Caco-2 (cell line): ENCODE results near the gene PLEKHD1. TPM values are rescaled to one million over a fixed set of nuclear protein-coding genes. Genes with fewer than 3 reads are reported as not detected.

Experiments used
- BruUV-seq: library from RNA; stranded (reverse); fragments of 400-500 nt; replicated peaks from 2 replicates; lab custom pipeline; 2021; lab: Mats Ljungman, UMichigan
- CTCF ChIA-PET: fragments of 300-600 bp; sonication (Branson Sonifier 250); formaldehyde crosslinking; loops from one replicate; lab custom pipeline; 2022; ENCODE audit warnings: antibody characterized with exemption; lab: Charles Lee
- POLR2A ChIA-PET: fragments of 300-600 bp; sonication (Branson Sonifier 250); formaldehyde crosslinking; loops from one replicate; lab custom pipeline; 2022; ENCODE audit warnings: antibody characterized with exemption; lab: Charles Lee
- DNase-seq, 2 experiments: peaks; one replicate each; pipeline versions ENCODE4 v3.0.0 to v3.0.0-alpha.2; 2020 to 2022
- H3K27me3 ChIP-seq: replicated peaks from 2 replicates; pipeline ENCODE4 v1.6.0; 2011; ENCODE audit warnings: low read length; ENCODE audit not compliant: control insufficient read depth, insufficient read depth
- H3K36me3 ChIP-seq: 2 replicates; pipeline ENCODE4 v1.5.1; 2011; ENCODE audit warnings: low read length; ENCODE audit not compliant: control insufficient read depth, insufficient read depth
- H3K4me1 ChIP-seq: fragments of 250-450 bp; sonication (Bioruptor Pico); 2 replicates; pipeline ENCODE4 v1.5.1; 2020; ENCODE audit warnings: mild to moderate bottlenecking
- H3K4me3 ChIP-seq: 2 replicates; pipeline ENCODE4 v1.5.1; 2011; ENCODE audit warnings: low read depth, mild to moderate bottlenecking, control low read depth, low read length
- H3K9me3 ChIP-seq: fragments of 250-450 bp; sonication (Bioruptor Pico); 2 replicates; pipeline ENCODE4 v1.5.1; 2020; ENCODE audit warnings: mild to moderate bottlenecking, moderate library complexity
- H3K27ac Mint-ChIP-seq: one replicate; pipeline ENCODE4 v1.8.0; 2022; ENCODE audit warnings: mixed read lengths; ENCODE audit not compliant: unreplicated experiment
- H3K27me3 Mint-ChIP-seq: one replicate; pipeline ENCODE4 v1.8.0; 2022; ENCODE audit warnings: mixed read lengths; ENCODE audit not compliant: insufficient read depth, unreplicated experiment
- H3K36me3 Mint-ChIP-seq: one replicate; pipeline ENCODE4 v1.8.0; 2022; ENCODE audit warnings: mild to moderate bottlenecking, mixed read lengths; ENCODE audit not compliant: insufficient read depth, unreplicated experiment
- H3K4me1 Mint-ChIP-seq: one replicate; pipeline ENCODE4 v1.8.0; 2022; ENCODE audit warnings: low read depth, mixed read lengths; ENCODE audit not compliant: unreplicated experiment
- H3K4me3 Mint-ChIP-seq: one replicate; pipeline ENCODE4 v1.8.0; 2022; ENCODE audit warnings: mild to moderate bottlenecking, moderate library complexity, mixed read lengths; ENCODE audit not compliant: unreplicated experiment
- H3K9me3 Mint-ChIP-seq: one replicate; pipeline ENCODE4 v1.8.0; 2022; ENCODE audit warnings: mixed read lengths; ENCODE audit not compliant: unreplicated experiment
- CTCF ChIP-seq, 2 experiments: fragments of 200-600 bp in 1 of 2; IDR thresholded peaks; 1 replicate in 1 of 2; 2 replicates in 1 of 2; pipeline versions ENCODE4 v1.5.1 to v1.8.0; 2011 to 2022; ENCODE audit warnings: antibody characterized with exemption in 1 of 2, control low read depth in 1 of 2, inconsistent platforms in 1 of 2, low read depth in 1 of 2, low read length in 1 of 2, mild to moderate bottlenecking in 1 of 2, moderate library complexity in 1 of 2; ENCODE audit not compliant: insufficient read depth in 1 of 2, severe bottlenecking in 1 of 2, unreplicated experiment in 1 of 2
- intact Hi-C: fragments of 100-400 bp; cut with micrococcal nuclease; formaldehyde crosslinking; loops from one replicate; pipeline ENCODE4 v1.10.0; 2022; ENCODE audit not compliant: unreplicated experiment
- total RNA-seq: library from RNA; stranded (reverse); gene quantifications from 2 replicates; pipeline ENCODE4 v1.2.3, GENCODE V29; 2022

Gene PLEKHD1
- total RNA-seq, 1 experiment from 2014 or later = 0.50 TPM

- Mint-ChIP-seq H3K36me3 (peaks cover 4% of the 10 kb centered on the region), H3K4me1 (peaks cover 31% of the 10 kb centered on the region), H3K9me3 (no peaks in the 10 kb centered on the region), H3K27ac (no peak overlapping the region), H3K27me3 (peaks cover 6% of the 10 kb centered on the region), H3K4me3 (peak overlapping the region; percentile 74)
- no peaks in the 10 kb centered on the region for H3K36me3 ChIP-seq
- H3K9me3 ChIP-seq = no peaks in the 10 kb centered on the region
- ChIA-PET POLR2A (interaction anchor here (0.5 kb wide), 1 partner anchor 13 kb away, joined by 5 read pairs; no protein-coding TSS in a partner anchor), CTCF (interaction anchor here (0.6 to 3.4 kb wide), 7 partner anchors 36 to 311 kb away, joined by 3 to 26 read pairs (median 4); no protein-coding TSS in a partner anchor)
- BruUV-seq = no TSS peak
- intact Hi-C loops = loop anchor here (5.0 kb wide), 1 partner anchor 330 kb away; no protein-coding TSS in a partner anchor
- no peaks in the 10 kb centered on the region for H3K27me3 ChIP-seq
- peak overlapping the region; percentile 51 for H3K4me3 ChIP-seq
- no peak for TF ChIP-seq CTCF (IDR thresholded peaks at IDR 0.05; ENCODE audit: insufficient read depth in 1 of 2, low read depth in 1 of 2, low read length in 1 of 2, severe bottlenecking in 1 of 2, unreplicated experiment in 1 of 2)
- DNase-seq = peak; percentile 68 to 77
- peaks cover 46% of the 10 kb centered on the region for H3K4me1 ChIP-seq
These were observed 87.7 kb downstream of the PLEKHD1 start for GRCh38 chr14:69572030-69572840.

- Mint-ChIP-seq H3K27me3 (peaks cover 3% of the 10 kb centered on the region), H3K4me3 (peak overlapping the region; percentile 74), H3K27ac (no peak overlapping the region), H3K4me1 (peaks cover 31% of the 10 kb centered on the region), H3K36me3 (peaks cover 4% of the 10 kb centered on the region), H3K9me3 (no peaks in the 10 kb centered on the region)
- no TSS peak for BruUV-seq
- ChIA-PET CTCF (interaction anchor here (0.6 kb wide), 1 partner anchor 61 kb away, joined by 3 read pairs; no protein-coding TSS in a partner anchor), POLR2A (no interaction called here)
- H3K4me1 ChIP-seq = peaks cover 46% of the 10 kb centered on the region
- TF ChIP-seq CTCF (IDR thresholded peaks at IDR 0.05; ENCODE audit: insufficient read depth in 1 of 2, low read depth in 1 of 2, low read length in 1 of 2, severe bottlenecking in 1 of 2, unreplicated experiment in 1 of 2) = no peak
- no peaks in the 10 kb centered on the region for H3K27me3 ChIP-seq
- H3K36me3 ChIP-seq = no peaks in the 10 kb centered on the region
- no peak overlapping the region for H3K4me3 ChIP-seq
- no peak for DNase-seq
- no peaks in the 10 kb centered on the region for H3K9me3 ChIP-seq
- intact Hi-C loops = loop anchor here (5.0 kb wide), 1 partner anchor 330 kb away; no protein-coding TSS in a partner anchor
These were observed 88.3 kb downstream of the PLEKHD1 start for GRCh38 chr14:69572841-69573135.

GRCh38 chr14:69573205-69573830, 88.8 kb downstream of the PLEKHD1 start:
- ChIA-PET CTCF (interaction anchor here (0.6 to 2.4 kb wide), 10 partner anchors 8 to 98 kb away, joined by 3 to 52 read pairs (median 4); no protein-coding TSS in a partner anchor), POLR2A (no interaction called here)
- no peaks in the 10 kb centered on the region for H3K9me3 ChIP-seq
- no peak overlapping the region for H3K4me3 ChIP-seq
- peaks cover 3% of the 10 kb centered on the region for H3K27me3 Mint-ChIP-seq
- peak overlapping the region; percentile 87 for H3K4me3 Mint-ChIP-seq
- peaks cover 31% of the 10 kb centered on the region for H3K4me1 Mint-ChIP-seq
- intact Hi-C loops = loop anchor here (5.0 kb wide), 1 partner anchor 331 kb away; no protein-coding TSS in a partner anchor
- no peak for TF ChIP-seq CTCF (IDR thresholded peaks at IDR 0.05; ENCODE audit: insufficient read depth in 1 of 2, low read depth in 1 of 2, low read length in 1 of 2, severe bottlenecking in 1 of 2, unreplicated experiment in 1 of 2)
- no peaks in the 10 kb centered on the region for H3K36me3 ChIP-seq
- H3K4me1 ChIP-seq = peaks cover 46% of the 10 kb centered on the region
- H3K27me3 ChIP-seq = no peaks in the 10 kb centered on the region
- no peak for DNase-seq
- no peaks in the 10 kb centered on the region for H3K9me3 Mint-ChIP-seq
- no TSS peak for BruUV-seq
- peaks cover 4% of the 10 kb centered on the region for H3K36me3 Mint-ChIP-seq
- no peak overlapping the region for H3K27ac Mint-ChIP-seq
